Measurements from ENCODE around the gene BCAS4.

DNA sequence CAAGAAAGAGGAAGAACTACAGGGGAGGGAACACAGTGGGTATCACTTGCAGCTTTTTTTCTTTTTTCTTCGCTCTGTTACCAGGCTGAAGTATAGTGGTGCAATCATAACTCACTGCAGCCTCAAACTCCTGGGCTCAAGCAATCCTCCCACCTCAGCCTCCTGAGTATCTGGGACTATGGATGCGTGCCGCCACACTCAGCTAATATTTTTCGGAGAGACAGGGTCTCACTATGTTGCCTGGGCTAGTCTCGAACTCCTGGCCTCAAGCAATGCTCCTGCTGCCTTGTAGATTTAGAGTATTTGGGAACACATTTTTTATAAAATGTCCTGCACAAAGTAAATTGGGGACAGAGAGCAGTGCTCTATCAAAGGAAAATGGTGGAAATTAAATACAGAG lies 35.2 kb upstream of the BCAS4 start:
- TF ChIP-seq, protein P1, sequence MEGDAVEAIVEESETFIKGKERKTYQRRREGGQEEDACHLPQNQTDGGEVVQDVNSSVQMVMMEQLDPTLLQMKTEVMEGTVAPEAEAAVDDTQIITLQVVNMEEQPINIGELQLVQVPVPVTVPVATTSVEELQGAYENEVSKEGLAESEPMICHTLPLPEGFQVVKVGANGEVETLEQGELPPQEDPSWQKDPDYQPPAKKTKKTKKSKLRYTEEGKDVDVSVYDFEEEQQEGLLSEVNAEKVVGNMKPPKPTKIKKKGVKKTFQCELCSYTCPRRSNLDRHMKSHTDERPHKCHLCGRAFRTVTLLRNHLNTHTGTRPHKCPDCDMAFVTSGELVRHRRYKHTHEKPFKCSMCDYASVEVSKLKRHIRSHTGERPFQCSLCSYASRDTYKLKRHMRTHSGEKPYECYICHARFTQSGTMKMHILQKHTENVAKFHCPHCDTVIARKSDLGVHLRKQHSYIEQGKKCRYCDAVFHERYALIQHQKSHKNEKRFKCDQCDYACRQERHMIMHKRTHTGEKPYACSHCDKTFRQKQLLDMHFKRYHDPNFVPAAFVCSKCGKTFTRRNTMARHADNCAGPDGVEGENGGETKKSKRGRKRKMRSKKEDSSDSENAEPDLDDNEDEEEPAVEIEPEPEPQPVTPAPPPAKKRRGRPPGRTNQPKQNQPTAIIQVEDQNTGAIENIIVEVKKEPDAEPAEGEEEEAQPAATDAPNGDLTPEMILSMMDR (conservative IDR thresholded peaks at IDR 0.05 in 1 of 2, IDR thresholded peaks at IDR 0.05 in 1 of 2; ENCODE audit: low read depth in 1 of 2, low read length in 2 of 2): no peak
- no peak for TF ChIP-seq EZH2 (IDR thresholded peaks at IDR 0.05; ENCODE audit: low read length, missing control alignments)

Data from fibroblast of lung (primary cell).